Measurements from ENCODE around the gene CMPK2. TPM values are rescaled to one million over a fixed set of nuclear protein-coding genes. Genes with fewer than 3 reads are reported as not detected.
"Not testable (repeated sequence)": the region's sequence is repeated elsewhere in the genome, so short reads cannot be mapped to it uniquely, and the experiment has no call there.

The CMPK2 gene
- total RNA-seq, 3 donors from 2014 or later (not counting 1 experiment from before 2014, with no cell fraction given) = 5.8 to 11.4 (median 8.6) TPM

DNA sequence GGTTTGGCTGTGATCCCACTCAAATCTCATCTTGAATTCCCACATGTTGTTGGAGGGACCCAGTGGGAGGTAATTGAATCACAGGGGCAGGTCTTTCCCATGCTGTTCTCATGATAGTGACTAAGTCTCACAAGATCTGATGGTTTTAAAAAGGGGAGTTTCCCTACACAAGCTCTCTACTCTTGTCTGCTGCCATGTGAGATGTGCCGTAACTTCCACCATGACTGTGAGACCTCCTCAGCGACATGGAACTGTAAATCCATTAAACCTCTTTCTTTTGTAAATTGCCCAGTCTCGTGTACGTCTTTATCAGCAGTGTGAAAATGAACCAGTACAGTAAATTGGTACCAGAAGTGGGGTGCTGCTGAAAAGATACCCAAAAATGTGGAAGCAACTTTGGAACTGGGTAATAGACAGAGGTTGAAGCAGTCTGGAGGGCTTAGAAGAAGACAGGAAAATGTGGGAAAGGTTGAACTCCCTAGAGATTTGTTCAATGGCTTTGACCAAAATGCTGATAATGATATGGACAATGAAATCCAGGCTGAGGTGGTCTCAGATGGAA is 7.2 kb downstream of the CMPK2 start:
- H3K9me3 ChIP-seq (ENCODE audit: control insufficient read depth, insufficient read depth, low read length); H3K4me3 ChIP-seq (ENCODE audit: low read length); H3K27me3 Mint-ChIP-seq (ENCODE audit: low read depth in 2 of 2); ATAC-seq; H3K27ac Mint-ChIP-seq; H3K27me3 ChIP-seq (ENCODE audit: control insufficient read depth, insufficient read depth, low read length); H3K4me3 Mint-ChIP-seq; intact Hi-C loops (cut with micrococcal nuclease); H3K27ac ChIP-seq (ENCODE audit: low read length); H3K4me1 ChIP-seq (ENCODE audit: control insufficient read depth, insufficient read depth, low read length); H3K9me3 Mint-ChIP-seq; DNase-seq: not testable (repeated sequence)
- H3K36me3 ChIP-seq (ENCODE audit: control insufficient read depth, insufficient read depth, low read length) = peaks cover 27% of the 10 kb centered on the region
- H3K4me1 Mint-ChIP-seq = peaks cover 8 to 12% of the 10 kb centered on the region in 2 donors
- peaks cover 36% of the 10 kb centered on the region for H3K36me3 Mint-ChIP-seq
- 100% methylated on average over 4 of the region's 4 CpGs for WGBS (ENCODE audit: insufficient coverage)

DNA sequence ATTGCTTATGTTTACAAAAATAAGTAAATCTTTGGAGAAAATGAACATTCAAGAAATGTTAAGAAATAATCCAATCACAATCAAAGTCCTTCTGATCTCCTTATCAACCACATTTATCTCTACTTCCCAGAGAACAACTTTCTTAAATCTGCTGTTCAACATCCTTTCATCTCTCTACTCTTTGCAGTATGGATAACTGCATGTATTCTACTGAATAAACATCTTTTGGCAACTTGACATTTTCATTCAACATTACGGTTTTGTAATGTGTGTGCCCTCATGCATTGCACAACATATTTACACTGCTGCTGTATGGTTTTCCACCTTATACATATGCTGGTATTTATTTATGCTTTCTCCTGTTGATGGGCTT is 9.2 kb downstream of the CMPK2 start:
- H3K27ac ChIP-seq (ENCODE audit: low read length) = no peak overlapping the region
- Mint-ChIP-seq H3K4me1 (peaks cover 0 to 1% of the 10 kb centered on the region in 2 donors), H3K4me3 (no peak overlapping the region), H3K9me3 (peaks cover 2 to 6% of the 10 kb centered on the region in 2 donors), H3K27ac (no peak overlapping the region), H3K36me3 (peaks cover 42% of the 10 kb centered on the region), H3K27me3 (ENCODE audit: low read depth in 2 of 2) (no peaks in the 10 kb centered on the region)
- no peak for DNase-seq
- peaks cover 7% of the 10 kb centered on the region for H3K9me3 ChIP-seq (ENCODE audit: control insufficient read depth, insufficient read depth, low read length)
- H3K36me3 ChIP-seq (ENCODE audit: control insufficient read depth, insufficient read depth, low read length) = peaks cover 21% of the 10 kb centered on the region
- no peaks in the 10 kb centered on the region for H3K27me3 ChIP-seq (ENCODE audit: control insufficient read depth, insufficient read depth, low read length)
- TF ChIP-seq, protein P1, sequence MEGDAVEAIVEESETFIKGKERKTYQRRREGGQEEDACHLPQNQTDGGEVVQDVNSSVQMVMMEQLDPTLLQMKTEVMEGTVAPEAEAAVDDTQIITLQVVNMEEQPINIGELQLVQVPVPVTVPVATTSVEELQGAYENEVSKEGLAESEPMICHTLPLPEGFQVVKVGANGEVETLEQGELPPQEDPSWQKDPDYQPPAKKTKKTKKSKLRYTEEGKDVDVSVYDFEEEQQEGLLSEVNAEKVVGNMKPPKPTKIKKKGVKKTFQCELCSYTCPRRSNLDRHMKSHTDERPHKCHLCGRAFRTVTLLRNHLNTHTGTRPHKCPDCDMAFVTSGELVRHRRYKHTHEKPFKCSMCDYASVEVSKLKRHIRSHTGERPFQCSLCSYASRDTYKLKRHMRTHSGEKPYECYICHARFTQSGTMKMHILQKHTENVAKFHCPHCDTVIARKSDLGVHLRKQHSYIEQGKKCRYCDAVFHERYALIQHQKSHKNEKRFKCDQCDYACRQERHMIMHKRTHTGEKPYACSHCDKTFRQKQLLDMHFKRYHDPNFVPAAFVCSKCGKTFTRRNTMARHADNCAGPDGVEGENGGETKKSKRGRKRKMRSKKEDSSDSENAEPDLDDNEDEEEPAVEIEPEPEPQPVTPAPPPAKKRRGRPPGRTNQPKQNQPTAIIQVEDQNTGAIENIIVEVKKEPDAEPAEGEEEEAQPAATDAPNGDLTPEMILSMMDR (IDR thresholded peaks at IDR 0.05) = no peak
- intact Hi-C loops (cut with micrococcal nuclease) = no loop called here
- 63% methylated on average over 1 of the region's 1 CpG for WGBS (ENCODE audit: insufficient coverage)
- H3K4me3 ChIP-seq (ENCODE audit: low read length) = no peak overlapping the region
- no peaks in the 10 kb centered on the region for H3K4me1 ChIP-seq (ENCODE audit: control insufficient read depth, insufficient read depth, low read length)
- ATAC-seq = no peak

GRCh38 chr2:6855860-6856547 is 9.7 kb downstream of the CMPK2 start:
- H3K27ac ChIP-seq (ENCODE audit: low read length) = no peak overlapping the region
- DNase-seq (no peak), ATAC-seq (no peak)
- peaks cover 3 to 4% of the 10 kb centered on the region in 2 donors for H3K4me1 Mint-ChIP-seq
- TF ChIP-seq, protein P1 (IDR thresholded peaks at IDR 0.05) = no peak
- peaks cover 42% of the 10 kb centered on the region for H3K36me3 Mint-ChIP-seq
- peaks cover 2 to 6% of the 10 kb centered on the region in 2 donors for H3K9me3 Mint-ChIP-seq
- H3K27ac Mint-ChIP-seq = no peak overlapping the region
- peaks cover 1% of the 10 kb centered on the region for H3K4me1 ChIP-seq (ENCODE audit: control insufficient read depth, insufficient read depth, low read length)
- H3K4me3 ChIP-seq (ENCODE audit: low read length) = no peak overlapping the region
- no peaks in the 10 kb centered on the region for H3K27me3 ChIP-seq (ENCODE audit: control insufficient read depth, insufficient read depth, low read length)
- no peak overlapping the region for H3K4me3 Mint-ChIP-seq
- peaks cover 7% of the 10 kb centered on the region for H3K9me3 ChIP-seq (ENCODE audit: control insufficient read depth, insufficient read depth, low read length)
- H3K27me3 Mint-ChIP-seq (ENCODE audit: low read depth in 2 of 2) = no peaks in the 10 kb centered on the region
- intact Hi-C loops (cut with micrococcal nuclease) = no loop called here
- H3K36me3 ChIP-seq (ENCODE audit: control insufficient read depth, insufficient read depth, low read length) = peaks cover 23% of the 10 kb centered on the region

DNA sequence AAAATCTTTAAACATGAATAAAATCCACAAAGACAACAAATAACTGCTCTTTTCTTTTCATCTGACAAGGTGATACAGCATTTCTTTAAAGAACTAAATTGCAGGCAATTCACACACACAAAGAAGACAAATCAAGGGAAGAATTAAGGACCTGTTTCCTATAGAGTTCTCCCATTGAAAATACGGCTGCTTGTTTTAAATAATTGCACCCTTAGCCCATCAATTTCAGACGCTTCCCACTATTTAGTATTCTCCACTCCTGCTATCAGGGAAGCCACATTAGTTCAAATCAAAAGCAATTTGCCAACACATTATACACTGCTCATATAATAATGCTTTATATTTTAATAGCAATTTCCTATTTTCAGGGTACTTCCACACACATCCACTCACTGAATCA is 11.3 kb downstream of the CMPK2 start:
- Mint-ChIP-seq H3K27me3 (ENCODE audit: low read depth in 2 of 2) (no peaks in the 10 kb centered on the region), H3K4me1 (peaks cover 12 to 13% of the 10 kb centered on the region in 2 donors), H3K36me3 (peaks cover 35% of the 10 kb centered on the region), H3K9me3 (peaks cover 2 to 6% of the 10 kb centered on the region in 2 donors), H3K27ac (no peak overlapping the region), H3K4me3 (no peak overlapping the region)
- H3K9me3 ChIP-seq (ENCODE audit: control insufficient read depth, insufficient read depth, low read length) = peaks cover 9% of the 10 kb centered on the region
- no peak overlapping the region for H3K4me3 ChIP-seq (ENCODE audit: low read length)
- ATAC-seq (no peak), DNase-seq (no peak)
- TF ChIP-seq, protein P1 (IDR thresholded peaks at IDR 0.05) = no peak
- peaks cover 3% of the 10 kb centered on the region for H3K4me1 ChIP-seq (ENCODE audit: control insufficient read depth, insufficient read depth, low read length)
- intact Hi-C loops (cut with micrococcal nuclease) = no loop called here
- 98% methylated on average over 2 of the region's 2 CpGs for WGBS (ENCODE audit: insufficient coverage)
- no peaks in the 10 kb centered on the region for H3K27me3 ChIP-seq (ENCODE audit: control insufficient read depth, insufficient read depth, low read length)
- H3K27ac ChIP-seq (ENCODE audit: low read length) = no peak overlapping the region
- H3K36me3 ChIP-seq (ENCODE audit: control insufficient read depth, insufficient read depth, low read length) = peaks cover 12% of the 10 kb centered on the region
